A673 (cell line): ENCODE results near the gene SAA1.
"Not testable (repeated sequence)": the region's sequence is repeated elsewhere in the genome, so short reads cannot be mapped to it uniquely, and the experiment has no call there.

Source experiments
- CTCF ChIP-seq: fragments of 300-800, 200-600 bp; sonication (generic); conservative IDR thresholded peaks from 2 replicates; pipeline ENCODE4 v1.5.1; 2017; ENCODE audit warnings: low read depth, mild to moderate bottlenecking, antibody characterized with exemption, low read length, moderate library complexity, mixed read lengths
- EZH2 ChIP-seq: fragments of 200-600 bp; sonication (generic); IDR thresholded peaks from 2 replicates; pipeline ENCODE4 v1.6.1; 2017; ENCODE audit warnings: borderline replicate concordance, low read depth, mild to moderate bottlenecking, mixed read lengths, antibody characterized with exemption, low read length; ENCODE audit not compliant: poor library complexity, severe bottlenecking

DNA sequence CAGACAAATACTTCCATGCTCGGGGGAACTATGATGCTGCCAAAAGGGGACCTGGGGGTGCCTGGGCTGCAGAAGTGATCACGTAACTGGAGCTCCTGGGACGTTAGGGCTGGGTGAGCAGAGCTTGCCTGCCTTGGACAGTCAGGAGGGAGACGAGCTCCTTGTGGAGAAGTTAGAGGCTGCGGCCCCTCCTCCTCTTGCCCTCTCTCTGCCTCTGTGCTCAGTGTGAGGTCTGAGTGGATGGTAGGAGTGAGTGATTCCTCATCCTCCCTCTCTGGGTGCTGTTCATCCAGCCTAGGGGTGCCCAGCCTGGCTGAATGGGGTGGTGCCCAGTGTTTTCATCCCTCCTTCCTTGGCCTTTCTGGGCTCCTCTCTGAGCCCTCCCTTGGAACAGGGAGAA, 3.2 kb downstream of the SAA1 start:
- TF ChIP-seq CTCF, EZH2: not testable (repeated sequence)
